Fibroblast of pulmonary artery (primary cell): ENCODE measurements around the gene MRPS11.
"Not testable (repeated sequence)": the region's sequence is repeated elsewhere in the genome, so short reads cannot be mapped to it uniquely, and the experiment has no call there.

ENCODE experiments used
- DNase-seq: peaks from one replicate; pipeline ENCODE4 v3.0.0-alpha.2; 2010; ENCODE audit warnings: low read depth
- H3K4me3 ChIP-seq: replicated peaks from 2 replicates; pipeline ENCODE4 v1.5.1; 2011; ENCODE audit warnings: low read depth, mild to moderate bottlenecking, control low read depth, low read length, moderate library complexity
- CTCF ChIP-seq: IDR thresholded peaks from 2 replicates; pipeline ENCODE4 v1.5.1; 2011; ENCODE audit warnings: mild to moderate bottlenecking, control low read depth, low read length, inconsistent platforms; ENCODE audit errors: missing control alignments

Gene MRPS11

GRCh38 chr15:88470625-88471372 is 3.3 kb downstream of the MRPS11 start:
- TF ChIP-seq CTCF = no peak
- H3K4me3 ChIP-seq = no peak overlapping the region
- no peak for DNase-seq

- H3K4me3 ChIP-seq = no peak overlapping the region
- no peak for DNase-seq
- no peak for TF ChIP-seq CTCF
These were observed 4.7 kb downstream of the MRPS11 start for GRCh38 chr15:88472225-88472624.

- not testable (repeated sequence) for DNase-seq, H3K4me3 ChIP-seq
These were observed 6.3 kb downstream of the MRPS11 start for GRCh38 chr15:88473661-88474293.

- peak; percentile 59 for TF ChIP-seq CTCF
- no peak overlapping the region for H3K4me3 ChIP-seq
- DNase-seq = peak; percentile 66
These were observed 9.1 kb downstream of the MRPS11 start for GRCh38 chr15:88476635-88477060.

GRCh38 chr15:88477126-88477525 is 9.6 kb downstream of the MRPS11 start:
- no peak overlapping the region for H3K4me3 ChIP-seq
- DNase-seq = no peak
- TF ChIP-seq CTCF = no peak

- TF ChIP-seq CTCF = no peak
- H3K4me3 ChIP-seq = no peak overlapping the region
- DNase-seq = no peak
These were observed 10.4 kb downstream of the MRPS11 start for GRCh38 chr15:88477904-88478303.

GRCh38 chr15:88479169-88479568 is 11.7 kb downstream of the MRPS11 start:
- no peak for DNase-seq
- no peak for TF ChIP-seq CTCF

More at GRCh38 chr15:88479169-88479568, 11.7 kb downstream of the MRPS11 start:
- H3K4me3 ChIP-seq = no peak overlapping the region
